Femur (tissue), 1 donor: ENCODE measurements around the gene DAB1.
"Not testable (repeated sequence)": the region's sequence is repeated elsewhere in the genome, so short reads cannot be mapped to it uniquely, and the experiment has no call there.

Source experiments
- DNase-seq: peaks from one replicate; pipeline ENCODE4 v3.0.0-alpha.2; 2017

Gene DAB1

GRCh38 chr1:57357462-57357861, 66.4 kb downstream of the DAB1 start:
- no peak for DNase-seq

GRCh38 chr1:57353654-57354053, 70.2 kb downstream of the DAB1 start:
- DNase-seq, result no peak

- DNase-seq, result no peak
These were observed 73.2 kb downstream of the DAB1 start for GRCh38 chr1:57350610-57351009.

GRCh38 chr1:57348921-57349320, 74.9 kb downstream of the DAB1 start:
- DNase-seq, result no peak

DNA sequence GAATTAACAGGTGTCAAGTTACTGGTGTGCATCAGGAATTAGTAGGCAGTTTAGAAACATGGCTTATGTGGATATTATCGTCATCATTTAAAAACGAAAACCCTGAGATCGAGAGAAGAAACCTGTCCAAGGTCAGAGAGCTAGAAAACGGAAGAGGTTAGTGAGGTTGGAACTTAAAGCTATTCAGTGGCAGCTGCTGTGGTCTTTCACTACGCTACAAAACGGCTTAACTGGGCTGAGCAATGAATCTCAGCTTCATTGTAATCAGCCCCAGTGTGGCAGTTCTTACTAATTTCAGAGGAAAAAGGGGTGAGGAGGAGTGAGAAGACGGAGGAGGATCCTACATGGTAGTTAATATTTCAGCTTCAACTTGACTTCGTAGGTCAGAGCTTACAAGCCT, 77.9 kb downstream of the DAB1 start:
- DNase-seq, result no peak

DNA sequence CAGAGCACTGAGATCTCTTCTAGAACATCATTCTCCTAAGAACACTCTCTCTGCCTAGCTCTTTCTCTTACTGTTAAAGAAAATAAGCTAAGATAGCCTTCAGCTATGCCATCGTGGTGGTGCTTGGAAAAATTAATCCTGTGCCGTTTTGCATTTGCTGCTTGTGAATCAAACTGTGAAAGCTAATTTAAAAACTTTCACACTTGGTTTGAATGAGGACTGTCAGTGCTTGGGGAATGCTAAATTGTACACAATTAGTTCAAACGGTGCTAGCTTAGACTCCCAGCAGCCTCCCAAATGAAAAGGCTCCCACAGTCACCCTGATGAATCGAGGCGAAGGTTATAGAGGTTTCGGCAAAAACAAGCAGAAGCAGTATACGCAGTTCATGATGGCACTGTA, 79.6 kb downstream of the DAB1 start:
- no peak for DNase-seq

DNA sequence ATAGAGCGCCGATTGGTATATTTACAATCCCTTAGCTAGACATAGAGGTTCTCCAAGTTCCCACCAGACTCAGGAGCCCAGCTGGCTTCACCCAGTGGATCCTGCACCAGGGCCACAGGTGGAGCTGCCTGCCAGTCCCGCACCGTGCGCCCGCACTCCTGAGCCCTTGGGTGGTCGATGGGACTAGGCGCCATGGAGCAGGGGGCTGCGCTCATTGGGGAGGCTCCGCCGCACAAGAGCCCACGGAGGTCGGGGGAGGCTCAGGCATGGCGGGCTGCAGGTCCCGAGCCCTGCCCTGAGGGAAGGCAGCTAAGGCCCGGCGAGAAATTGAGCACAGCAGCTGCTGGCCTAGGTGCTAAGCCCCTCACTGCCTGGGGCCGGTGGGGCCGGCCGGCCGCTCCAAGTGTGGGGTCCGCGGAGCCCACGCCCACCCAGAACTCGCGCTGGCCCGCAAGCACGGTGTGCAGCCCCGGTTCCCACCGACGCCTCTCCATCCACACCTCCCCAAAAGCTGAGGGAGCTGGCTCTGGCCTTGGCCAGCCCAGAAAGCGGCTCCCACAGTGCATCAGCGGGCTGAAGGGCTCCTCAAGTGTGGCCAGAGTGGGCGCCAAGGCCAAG, 80.5 kb downstream of the DAB1 start:
- DNase-seq, result not testable (repeated sequence)

DNA sequence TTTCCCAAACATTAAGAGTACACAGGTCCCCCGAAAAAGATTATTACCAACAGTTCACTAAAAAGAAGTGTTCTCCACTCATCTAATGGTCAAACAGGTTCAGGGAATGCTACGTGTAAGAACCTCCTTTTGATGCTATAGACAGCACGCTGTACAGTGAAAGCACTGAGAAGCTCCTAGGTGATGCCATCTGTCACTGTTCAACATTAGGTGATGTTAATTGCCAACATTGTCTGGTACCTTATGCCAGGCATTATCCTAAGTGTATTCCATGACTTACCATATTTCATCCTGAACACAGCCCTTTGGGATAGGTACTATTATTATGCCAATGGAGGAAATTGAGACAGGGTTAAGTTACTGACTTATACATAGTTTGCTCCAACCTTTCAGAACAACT, 82.1 kb downstream of the DAB1 start:
- no peak for DNase-seq

GRCh38 chr1:57340334-57341070, 83.4 kb downstream of the DAB1 start:
- no peak for DNase-seq

GRCh38 chr1:57337623-57338022, 86.2 kb downstream of the DAB1 start:
- no peak for DNase-seq

GRCh38 chr1:57336793-57337192, 87.1 kb downstream of the DAB1 start:
- no peak for DNase-seq

GRCh38 chr1:57331620-57332019, 92.2 kb downstream of the DAB1 start:
- no peak for DNase-seq

DNA sequence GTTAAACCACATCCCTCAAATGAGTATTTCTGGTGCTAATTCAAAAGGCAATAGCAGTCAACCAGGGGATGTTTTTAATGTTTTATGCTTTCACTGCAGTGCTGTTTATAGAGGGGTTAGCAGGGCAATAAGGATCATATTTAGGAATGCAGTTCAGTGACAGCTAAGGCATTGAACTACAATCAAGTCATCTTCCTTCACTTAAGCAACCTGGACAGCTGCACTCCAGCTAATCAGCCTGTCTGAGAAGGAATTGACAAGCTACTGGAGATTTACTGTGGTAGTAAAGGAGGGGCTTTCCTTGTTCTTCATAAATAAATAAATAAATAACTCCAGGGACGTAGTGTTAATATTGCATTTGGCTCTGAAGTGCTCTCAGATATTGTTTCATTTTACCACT, 93.9 kb downstream of the DAB1 start:
- DNase-seq, result no peak

GRCh38 chr1:57329001-57329527, 94.8 kb downstream of the DAB1 start:
- DNase-seq, result no peak

- no peak for DNase-seq
These were observed 95.9 kb downstream of the DAB1 start for GRCh38 chr1:57327946-57328345.

DNA sequence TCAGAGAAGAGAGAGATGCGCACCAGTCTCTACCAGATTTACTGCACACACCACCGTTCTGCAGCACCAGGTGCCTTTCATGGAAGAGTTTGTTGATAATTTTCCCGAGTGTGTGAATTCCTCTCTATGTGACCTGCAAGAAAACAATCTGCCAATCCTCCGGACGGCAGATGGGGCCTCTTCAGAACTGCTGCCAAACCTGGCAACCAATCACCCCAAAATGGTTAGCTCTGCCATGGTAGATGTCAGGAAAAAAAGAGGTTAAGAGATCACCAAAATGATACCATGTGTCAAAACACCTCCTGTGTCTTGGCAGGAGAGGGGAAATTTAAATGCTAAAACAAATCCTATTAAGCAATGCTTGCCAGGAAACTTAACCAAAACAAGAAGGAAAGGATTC, 96.5 kb downstream of the DAB1 start:
- no peak for DNase-seq

- no peak for DNase-seq
These were observed 98.3 kb downstream of the DAB1 start for GRCh38 chr1:57325536-57325935.

DNA sequence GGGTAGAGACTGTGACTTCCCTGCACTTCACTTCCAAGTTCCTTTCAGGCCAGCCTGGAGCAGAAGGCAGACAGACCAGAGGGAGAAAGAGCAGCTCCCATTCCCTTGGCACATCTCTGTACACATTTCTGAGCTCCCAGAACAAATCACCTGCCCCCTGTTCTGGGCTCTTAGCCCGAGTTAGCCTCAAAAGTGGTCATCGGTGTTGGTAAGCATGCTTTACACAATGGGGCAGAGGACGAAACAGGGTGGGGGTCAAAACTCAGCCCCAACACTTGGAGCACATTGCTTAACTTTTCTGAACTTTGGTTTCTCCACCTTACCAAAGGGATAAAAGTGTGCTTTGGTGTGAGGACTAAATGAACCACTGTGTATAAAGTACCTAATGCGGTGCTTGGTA, 98.7 kb downstream of the DAB1 start:
- no peak for DNase-seq

DNA sequence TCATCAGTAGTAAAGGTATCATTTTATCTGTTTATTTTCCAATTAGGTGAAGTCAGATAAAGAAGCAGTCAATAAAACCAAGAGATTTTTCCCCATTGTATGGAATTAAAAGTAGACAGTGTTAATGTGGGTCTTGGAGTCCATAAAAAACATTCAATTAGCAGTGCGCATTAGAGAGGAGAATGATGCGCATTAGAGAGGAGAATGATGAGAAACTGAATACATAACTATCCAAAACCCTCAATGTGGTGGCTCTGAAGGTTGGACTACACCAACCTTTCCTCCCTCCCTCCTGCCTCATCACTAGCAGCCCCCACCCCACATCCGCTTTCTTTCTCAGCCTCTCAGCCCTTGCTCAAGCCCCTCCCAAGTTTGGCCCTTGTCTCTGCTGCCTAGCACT, 99.5 kb downstream of the DAB1 start:
- no peak for DNase-seq

GRCh38 chr1:57321776-57322175, 102.1 kb downstream of the DAB1 start:
- no peak for DNase-seq

GRCh38 chr1:57319791-57320190, 104.1 kb downstream of the DAB1 start:
- no peak for DNase-seq

- DNase-seq, result no peak
These were observed 104.7 kb downstream of the DAB1 start for GRCh38 chr1:57319165-57319564.

- DNase-seq, result no peak
These were observed 107.0 kb downstream of the DAB1 start for GRCh38 chr1:57316861-57317260.

DNA sequence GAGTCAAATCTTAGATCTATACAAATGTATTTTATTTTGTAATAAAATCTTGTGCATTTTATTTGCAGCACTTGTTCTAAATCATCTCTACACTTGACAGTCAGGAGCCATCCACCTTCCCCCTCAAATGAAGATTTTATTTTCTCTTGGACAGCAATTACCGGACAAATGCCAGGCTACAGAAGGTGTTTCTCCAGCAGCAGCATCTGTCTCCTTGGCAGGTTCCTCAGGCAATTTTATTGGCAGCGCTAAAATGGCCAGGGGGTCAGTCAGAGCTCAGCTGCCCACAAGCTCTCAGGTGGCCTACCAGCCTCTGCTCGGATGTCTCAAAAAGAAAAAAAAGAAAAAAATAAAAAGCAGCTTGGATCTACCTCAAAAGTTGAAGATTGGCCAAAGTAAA, 107.6 kb downstream of the DAB1 start:
- no peak for DNase-seq

DNA sequence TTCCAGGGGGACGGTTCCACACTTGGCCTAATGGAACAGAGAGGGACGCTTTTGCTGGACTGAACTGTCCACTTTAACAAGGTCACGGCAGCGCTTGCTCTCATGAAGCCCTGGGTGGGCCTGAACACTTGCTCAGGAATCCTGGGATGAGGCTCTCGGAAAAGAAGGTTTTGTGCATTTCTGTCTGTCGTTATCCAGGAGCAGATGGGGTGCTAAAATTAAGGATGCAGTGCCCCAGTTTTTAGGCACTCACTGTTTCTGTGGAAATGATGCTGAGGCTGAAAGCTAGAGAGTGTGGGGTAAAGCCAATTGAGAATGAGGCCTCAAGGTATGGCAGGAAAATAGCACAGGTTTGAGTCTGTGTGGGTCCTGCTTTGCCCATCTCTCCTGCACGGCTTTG, 111.0 kb downstream of the DAB1 start:
- no peak for DNase-seq
